Measurements from ENCODE around the gene UPK3B.
"Not testable (repeated sequence)": the region's sequence is repeated elsewhere in the genome, so short reads cannot be mapped to it uniquely, and the experiment has no call there.

The UPK3B gene

DNA sequence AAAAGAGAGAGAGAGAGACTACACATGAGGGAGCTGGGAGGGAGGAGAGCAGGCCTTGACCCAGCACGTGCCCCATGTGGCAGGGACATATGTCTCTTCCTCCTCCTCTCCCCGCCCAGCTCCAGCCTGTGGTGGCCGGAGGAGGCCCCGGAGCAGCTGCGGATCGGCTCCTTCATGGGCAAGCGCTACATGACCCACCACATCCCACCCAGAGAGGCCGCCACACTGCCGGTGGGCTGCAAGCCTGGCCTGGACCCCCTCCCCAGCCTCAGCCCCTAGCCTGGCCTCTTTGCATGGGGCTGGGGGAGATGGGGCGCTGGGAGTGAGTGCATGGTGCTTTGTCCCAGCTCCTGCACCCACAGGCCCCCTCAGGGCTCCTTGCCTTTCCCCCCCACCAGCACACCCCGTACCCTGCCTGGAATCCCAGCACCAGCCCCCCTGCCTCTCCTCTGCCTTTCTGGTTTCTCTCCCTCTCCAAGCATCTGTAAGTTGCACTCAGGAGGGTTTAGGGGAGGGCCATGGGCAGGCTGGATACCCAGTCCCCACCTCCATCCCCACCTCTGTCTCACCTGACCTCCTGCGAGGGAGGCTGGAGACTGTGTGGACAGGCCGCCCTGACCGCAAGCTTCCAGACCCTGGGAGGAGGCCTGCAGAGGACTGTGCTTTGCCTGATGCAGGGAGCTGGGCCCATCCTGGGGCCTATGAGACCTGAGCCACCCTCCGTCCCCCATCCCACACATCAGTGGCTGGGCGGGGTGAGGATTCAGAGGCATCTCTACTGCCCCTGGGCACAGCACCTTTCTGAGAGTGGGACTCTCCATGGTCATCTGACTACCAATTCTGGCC lies 4.8 kb downstream of the UPK3B start:
- H3K4me3 ChIP-seq (ENCODE audit: low read depth, low read length) = no peak overlapping the region
- TF ChIP-seq, protein P1, sequence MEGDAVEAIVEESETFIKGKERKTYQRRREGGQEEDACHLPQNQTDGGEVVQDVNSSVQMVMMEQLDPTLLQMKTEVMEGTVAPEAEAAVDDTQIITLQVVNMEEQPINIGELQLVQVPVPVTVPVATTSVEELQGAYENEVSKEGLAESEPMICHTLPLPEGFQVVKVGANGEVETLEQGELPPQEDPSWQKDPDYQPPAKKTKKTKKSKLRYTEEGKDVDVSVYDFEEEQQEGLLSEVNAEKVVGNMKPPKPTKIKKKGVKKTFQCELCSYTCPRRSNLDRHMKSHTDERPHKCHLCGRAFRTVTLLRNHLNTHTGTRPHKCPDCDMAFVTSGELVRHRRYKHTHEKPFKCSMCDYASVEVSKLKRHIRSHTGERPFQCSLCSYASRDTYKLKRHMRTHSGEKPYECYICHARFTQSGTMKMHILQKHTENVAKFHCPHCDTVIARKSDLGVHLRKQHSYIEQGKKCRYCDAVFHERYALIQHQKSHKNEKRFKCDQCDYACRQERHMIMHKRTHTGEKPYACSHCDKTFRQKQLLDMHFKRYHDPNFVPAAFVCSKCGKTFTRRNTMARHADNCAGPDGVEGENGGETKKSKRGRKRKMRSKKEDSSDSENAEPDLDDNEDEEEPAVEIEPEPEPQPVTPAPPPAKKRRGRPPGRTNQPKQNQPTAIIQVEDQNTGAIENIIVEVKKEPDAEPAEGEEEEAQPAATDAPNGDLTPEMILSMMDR (IDR thresholded peaks at IDR 0.05; ENCODE audit: borderline replicate concordance, insufficient read depth, low read depth, low read length) = no peak

DNA sequence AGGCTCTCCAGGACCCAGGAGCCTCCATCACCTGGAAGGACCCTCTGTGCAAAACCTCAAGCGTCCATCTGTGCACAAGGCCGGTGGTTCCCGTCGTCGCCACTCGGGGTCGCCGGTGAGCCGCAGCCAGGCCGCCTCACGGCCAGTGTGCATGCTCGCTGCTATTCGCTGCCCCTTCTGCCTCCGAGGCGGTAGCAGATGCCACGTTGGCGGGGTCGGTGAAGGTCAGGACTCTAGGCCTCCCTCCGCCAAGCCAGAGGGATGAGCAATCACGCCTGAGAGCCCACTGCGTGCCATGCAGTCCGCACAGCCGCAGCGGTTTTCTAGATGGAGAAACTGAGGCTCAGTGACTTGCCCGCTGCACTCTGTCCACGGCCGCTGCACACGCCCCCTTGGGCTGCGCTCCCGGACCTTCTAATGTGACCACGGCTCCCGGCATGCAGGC lies 5.7 kb downstream of the UPK3B start:
- no peak overlapping the region for H3K4me3 ChIP-seq (ENCODE audit: low read depth, low read length)
- TF ChIP-seq, protein P1 (IDR thresholded peaks at IDR 0.05; ENCODE audit: borderline replicate concordance, insufficient read depth, low read depth, low read length) = peak; percentile 83

DNA sequence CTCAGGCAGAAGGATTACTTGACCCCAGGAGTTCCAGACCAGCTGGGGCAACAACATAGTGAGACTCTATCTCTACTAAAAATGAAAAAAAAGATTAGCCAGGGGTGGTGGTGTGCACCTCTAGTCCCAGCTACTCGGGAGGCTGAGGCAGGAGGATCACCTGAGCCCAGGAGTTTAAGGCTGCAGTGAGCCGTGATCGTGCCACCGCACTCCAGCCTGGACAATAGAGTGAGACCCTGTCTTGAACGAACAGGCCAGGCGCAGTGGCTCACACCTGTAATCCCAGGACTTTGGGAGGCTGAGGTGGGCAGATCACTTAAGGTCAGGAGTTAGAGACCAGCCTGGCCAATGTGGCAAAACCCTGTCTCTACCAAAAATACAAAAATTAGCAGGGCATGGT lies 6.6 kb downstream of the UPK3B start:
- H3K4me3 ChIP-seq (ENCODE audit: low read depth, low read length) = not testable (repeated sequence)

DNA sequence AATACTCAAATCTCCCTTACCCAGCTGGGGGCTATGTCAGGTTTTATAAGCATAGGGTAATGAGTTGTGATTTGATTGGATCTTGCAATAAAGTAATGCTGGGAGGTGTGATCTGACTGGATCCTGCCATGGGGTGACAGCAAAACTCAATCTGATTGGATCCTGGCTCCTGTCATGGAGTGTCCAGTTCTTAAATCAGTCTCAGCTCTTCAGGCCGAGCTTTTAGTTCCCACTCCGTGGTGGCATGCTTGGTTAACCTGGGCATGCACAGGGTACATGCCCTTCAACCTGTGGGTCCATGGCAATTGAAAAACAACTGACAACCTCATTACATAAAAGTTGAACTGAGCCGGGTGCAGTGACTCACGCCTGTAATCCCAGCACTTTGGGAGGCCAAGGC lies 15.8 kb downstream of the UPK3B start:
- H3K4me3 ChIP-seq (ENCODE audit: low read depth, low read length) = not testable (repeated sequence)

DNA sequence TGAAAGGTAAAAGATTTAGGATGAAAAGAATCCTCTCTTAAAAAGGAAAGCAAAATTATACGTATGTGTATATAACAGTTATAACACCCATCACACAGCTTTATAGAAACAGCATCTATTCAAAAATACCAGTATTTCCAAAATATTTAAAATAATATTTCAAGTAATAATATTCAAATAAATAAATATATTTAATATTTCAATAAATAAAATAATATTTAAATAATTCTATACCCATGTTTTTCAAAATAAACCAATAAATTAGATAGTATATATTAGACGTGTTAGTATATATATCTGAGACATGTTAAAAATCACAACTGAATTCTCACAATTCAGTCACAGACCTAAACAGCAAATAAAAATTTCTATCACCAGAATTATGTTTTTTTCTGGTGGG lies 21.3 kb downstream of the UPK3B start:
- not testable (repeated sequence) for H3K4me3 ChIP-seq (ENCODE audit: low read depth, low read length)

DNA sequence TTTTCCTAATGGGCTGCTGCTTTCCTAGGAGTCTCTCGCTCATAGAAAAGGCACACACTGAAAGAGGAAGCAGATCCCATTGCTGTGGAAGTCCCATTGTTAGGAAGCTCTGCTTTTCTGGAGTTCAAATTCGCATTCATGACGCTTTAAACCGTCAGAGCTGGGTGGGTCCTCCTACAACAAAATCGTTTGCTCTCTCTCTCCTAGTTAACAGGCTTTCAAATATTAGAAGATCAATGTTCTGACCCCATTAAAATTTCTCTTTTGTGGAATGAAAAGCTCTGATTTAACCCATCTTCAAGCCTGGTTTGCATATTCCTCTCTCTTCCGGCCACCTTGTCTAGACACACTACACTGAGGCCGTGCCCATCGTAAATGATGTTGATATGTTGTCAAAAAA lies 32.8 kb downstream of the UPK3B start, which contains the start of gene SPDYE16:
TSS of gene SPDYE16 (minus strand) at position 101 of the 400 bp plus-strand sequence. CDS start 1,838 bp downstream, outside the sequence.
- not testable (repeated sequence) for H3K4me3 ChIP-seq (ENCODE audit: low read depth, low read length)

GRCh38 chr7:76549025-76549854 lies 38.9 kb downstream of the UPK3B start:
- peak overlapping the region; percentile 82 for H3K4me3 ChIP-seq (ENCODE audit: low read depth, low read length)

GRCh38 chr7:76549855-76550248 lies 39.5 kb downstream of the UPK3B start:
- peak overlapping the region; percentile 82 for H3K4me3 ChIP-seq (ENCODE audit: low read depth, low read length)

- H3K4me3 ChIP-seq (ENCODE audit: low read depth, low read length) = not testable (repeated sequence)
Observed at GRCh38 chr7:76551992-76552391, 41.6 kb downstream of the UPK3B start.

DNA sequence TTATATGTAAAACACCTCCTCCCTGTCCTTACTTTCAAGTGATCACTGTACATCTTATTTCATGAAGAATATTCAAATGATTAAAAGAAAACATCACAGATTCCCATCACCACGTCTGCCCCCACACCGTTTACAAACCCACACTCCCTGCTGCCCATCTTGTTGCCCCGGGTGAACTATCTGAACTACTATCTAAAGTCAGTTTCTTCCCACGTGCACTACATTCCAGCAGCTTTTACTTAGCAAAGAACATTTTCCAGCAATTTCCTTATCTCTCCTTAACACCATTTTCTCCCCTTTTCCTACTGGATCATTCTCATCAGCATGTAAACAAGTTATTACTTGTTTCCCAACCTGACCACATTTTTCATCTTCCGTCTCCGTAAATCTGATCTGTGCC lies 49.3 kb downstream of the UPK3B start:
- H3K4me3 ChIP-seq (ENCODE audit: low read depth, low read length) = not testable (repeated sequence)

DNA sequence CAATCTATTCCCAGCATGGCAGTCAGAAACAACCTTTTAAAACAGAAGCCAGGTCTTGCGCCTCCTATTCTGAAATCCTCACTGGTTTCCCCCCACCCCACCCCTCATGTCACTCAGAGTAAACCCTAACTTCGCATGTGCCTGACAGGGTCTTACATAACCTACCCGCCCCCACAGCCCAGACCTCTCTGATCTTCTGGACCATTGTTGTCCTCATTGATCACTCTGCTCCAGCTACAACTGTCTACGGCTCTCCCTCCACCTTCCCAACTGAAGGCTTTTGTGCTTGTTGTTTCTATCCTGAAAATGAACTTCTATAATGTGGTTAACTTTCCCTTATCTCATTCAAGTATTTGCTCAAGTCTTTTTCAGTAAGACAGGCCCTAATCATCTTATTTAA lies 49.8 kb downstream of the UPK3B start:
- not testable (repeated sequence) for H3K4me3 ChIP-seq (ENCODE audit: low read depth, low read length)

DNA sequence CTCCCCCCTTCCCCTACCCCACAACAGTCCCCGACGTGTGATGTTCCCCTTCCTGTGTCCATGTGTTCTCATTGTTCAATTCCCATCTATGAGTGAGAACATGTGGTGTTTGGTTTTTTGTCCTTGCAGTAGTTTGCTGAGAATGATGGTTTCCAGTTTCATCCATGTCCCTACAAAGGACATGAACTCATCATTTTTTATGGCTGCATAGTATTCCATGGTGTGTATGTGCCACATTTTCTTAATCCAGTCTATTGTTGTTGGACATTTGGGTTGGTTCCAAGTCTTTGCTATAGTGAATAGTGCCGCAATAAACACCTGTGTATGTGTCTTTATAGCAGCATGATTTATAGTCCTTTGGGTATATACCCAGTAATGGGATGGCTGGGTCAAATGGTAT lies 51.0 kb downstream of the UPK3B start:
- H3K4me3 ChIP-seq (ENCODE audit: low read depth, low read length) = not testable (repeated sequence)

DNA sequence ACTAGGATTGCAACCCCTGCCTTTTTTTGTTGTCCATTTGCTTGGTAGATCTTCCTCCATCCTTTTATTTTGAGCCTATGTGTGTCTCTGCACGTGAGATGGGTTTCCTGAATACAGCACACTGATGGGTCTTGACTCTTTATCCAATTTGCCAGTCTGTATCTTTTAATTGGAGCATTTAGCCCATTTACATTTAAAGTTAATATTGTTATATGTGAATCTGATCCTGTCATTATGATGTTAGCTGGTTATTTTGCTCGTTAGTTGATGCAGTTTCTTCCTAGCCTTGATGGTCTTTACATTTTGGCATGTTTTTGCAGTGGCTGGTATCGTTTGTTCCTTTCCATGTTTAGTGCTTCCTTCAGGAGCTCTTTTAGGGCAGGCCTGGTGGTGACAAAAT lies 54.6 kb downstream of the UPK3B start:
- not testable (repeated sequence) for H3K4me3 ChIP-seq (ENCODE audit: low read depth, low read length)
